SK-N-SH (cell line): Measurements from ENCODE around the gene CPVL. TPM values are rescaled to one million over a fixed set of nuclear protein-coding genes. Genes with fewer than 3 reads are reported as not detected.

Experiments
- CTCF ChIA-PET: fragments of 300-600, 350-600 bp; formaldehyde crosslinking; extraction: SDS; loops from one replicate; lab custom pipeline; 2021; lab: Yijun Ruan, JAX
- POLR2A ChIA-PET: fragments of 350-600 bp; sonication (Branson Sonifier 250); formaldehyde crosslinking; extraction: SDS; loops from one replicate; lab custom pipeline; 2020; ENCODE audit warnings: antibody characterized with exemption, inconsistent platforms; lab: Yijun Ruan, JAX
- DNase-seq: peaks from one replicate; pipeline ENCODE4 v3.0.0; 2012
- H2AFZ ChIP-seq: fragments of 200-600 bp; sonication (generic); 2 replicates; pipeline ENCODE4 v1.8.1; 2016; ENCODE audit warnings: antibody characterized with exemption, mild to moderate bottlenecking, low read depth
- H3F3A ChIP-seq: fragments of 200-600 bp; sonication (generic); replicated peaks from 2 replicates; pipeline ENCODE3; 2016; ENCODE audit warnings: antibody characterized with exemption, mild to moderate bottlenecking; ENCODE audit not compliant: insufficient read depth
- H3K27ac ChIP-seq, 2 experiments: fragments of 200-500 bp in 1 of 2; fragments of 200-600 bp in 1 of 2; sonication (Bioruptor generic) in 1 of 2; sonication (generic), shearing (Covaris generic) in 1 of 2; 2 replicates each; pipeline versions ENCODE4 v1.5.1 to v1.6.1; 2014 to 2016; ENCODE audit warnings: low read depth in 2 of 2, inconsistent platforms in 1 of 2, low read length in 1 of 2, mild to moderate bottlenecking in 1 of 2, mixed read lengths in 1 of 2
- H3K27me3 ChIP-seq: fragments of 200-600 bp; sonication (generic), shearing (Covaris generic); 2 replicates; pipeline ENCODE4 v1.6.1; 2016; ENCODE audit warnings: mixed run types; ENCODE audit not compliant: insufficient read depth
- H3K36me3 ChIP-seq, 2 experiments: fragments of 200-500 bp in 1 of 2; fragments of 200-600 bp in 1 of 2; sonication (Bioruptor generic) in 1 of 2; sonication (generic) in 1 of 2; replicated peaks in 1 of 2; 2 replicates each; pipeline versions ENCODE3 to v1.5.1; 2014 to 2016; ENCODE audit warnings: low read length in 1 of 2, mild to moderate bottlenecking in 1 of 2; ENCODE audit not compliant: insufficient read depth in 2 of 2, control insufficient read depth in 1 of 2
- H3K4me1 ChIP-seq, 2 experiments: fragments of 200-500 bp in 1 of 2; fragments of 200-600 bp in 1 of 2; sonication (Bioruptor generic) in 1 of 2; sonication (generic), shearing (Covaris generic) in 1 of 2; 2 replicates each; pipeline versions ENCODE4 v1.5.1 to v1.6.1; 2014 to 2016; ENCODE audit warnings: low read depth in 1 of 2, low read length in 1 of 2, mixed run types in 1 of 2; ENCODE audit not compliant: insufficient read depth in 2 of 2, control insufficient read depth in 1 of 2
- H3K4me2 ChIP-seq: fragments of 200-600 bp; sonication (generic), shearing (Covaris generic); 2 replicates; pipeline ENCODE4 v1.6.1; 2017; ENCODE audit warnings: mixed run types
- H3K4me3 ChIP-seq, 2 experiments: fragments of 200-500 bp in 1 of 2; fragments of 200-600 bp in 1 of 2; sonication (Bioruptor generic) in 1 of 2; sonication (generic), shearing (Covaris generic) in 1 of 2; 2 replicates each; pipeline versions ENCODE4 v1.5.1 to v1.8.1; 2014 to 2016; ENCODE audit warnings: low read depth in 2 of 2, inconsistent platforms in 1 of 2, low read length in 1 of 2, mild to moderate bottlenecking in 1 of 2, mixed read lengths in 1 of 2, moderate library complexity in 1 of 2
- H3K79me2 ChIP-seq: fragments of 200-600 bp; sonication (generic); 2 replicates; pipeline ENCODE4 v1.8.1; 2017; ENCODE audit warnings: mild to moderate bottlenecking; ENCODE audit not compliant: insufficient read depth
- H3K9ac ChIP-seq: fragments of 200-600 bp; sonication (generic); 2 replicates; pipeline ENCODE4 v1.6.1; 2017; ENCODE audit warnings: mixed run types
- H3K9me2 ChIP-seq: fragments of 200-600 bp; sonication (generic); 2 replicates; pipeline ENCODE4 v1.6.1; 2017; ENCODE audit warnings: mixed run types
- H3K9me3 ChIP-seq: fragments of 200-600 bp; sonication (generic); 2 replicates; pipeline ENCODE4 v1.6.1; 2017; ENCODE audit warnings: mixed run types, mild to moderate bottlenecking, moderate library complexity
- H4K20me1 ChIP-seq: fragments of 200-600 bp; sonication (generic); 2 replicates; pipeline ENCODE4 v1.6.1; 2017; ENCODE audit warnings: mild to moderate bottlenecking, mixed run types; ENCODE audit not compliant: insufficient read depth
- ELF1 ChIP-seq: IDR thresholded peaks from 2 replicates; pipeline ENCODE4 v1.4.0; 2012
- EP300 ChIP-seq, 2 experiments: IDR thresholded peaks; 2 replicates each; pipeline versions ENCODE4 v1.4.0 to v1.6.1; 2012; ENCODE audit warnings: borderline replicate concordance in 1 of 2, low read depth in 1 of 2, low read length in 1 of 2
- FOSL2 ChIP-seq: IDR thresholded peaks from 2 replicates; pipeline ENCODE4 v1.4.0; 2012; ENCODE audit warnings: low read depth, mild to moderate bottlenecking, moderate library complexity, borderline replicate concordance
- GABPA ChIP-seq: IDR thresholded peaks from 2 replicates; pipeline ENCODE4 v1.4.0; 2012; ENCODE audit warnings: low read depth, mild to moderate bottlenecking
- GATA2 ChIP-seq: sonication (generic); formaldehyde crosslinking; IDR thresholded peaks from 2 replicates; pipeline ENCODE4 v1.5.0; 2020; ENCODE audit warnings: mild to moderate bottlenecking, missing genetic modification reagents
- MEF2A ChIP-seq: IDR thresholded peaks from 2 replicates; pipeline ENCODE4 v1.4.0; 2012; ENCODE audit warnings: low read depth, borderline replicate concordance
- RAD21 ChIP-seq: IDR thresholded peaks from 2 replicates; pipeline ENCODE4 v1.6.1; 2012; ENCODE audit warnings: mild to moderate bottlenecking, low read length
- RCOR1 ChIP-seq: fragments of 150-350 bp; IDR thresholded peaks from 2 replicates; pipeline ENCODE4 v1.6.1; 2017; ENCODE audit warnings: antibody characterized with exemption, low read length
- SIN3A ChIP-seq: IDR thresholded peaks from 2 replicates; pipeline ENCODE4 v1.6.1; 2012; ENCODE audit warnings: low read depth, mild to moderate bottlenecking, low read length, moderate library complexity, borderline replicate concordance
- TAF1 ChIP-seq: IDR thresholded peaks from 2 replicates; pipeline ENCODE4 v1.6.1; 2012; ENCODE audit warnings: low read depth, mild to moderate bottlenecking, low read length, moderate library complexity, borderline replicate concordance
- TCF12 ChIP-seq: IDR thresholded peaks from 2 replicates; pipeline ENCODE4 v1.4.0; 2012
- WGBS: methylation state at CpG from one replicate; pipeline ENCODE4 v1.1.6; 2017; ENCODE audit warnings: low lambda C conversion rate; 5-methylcytosine and 5-hydroxymethylcytosine counted together
- polyA plus RNA-seq, 3 experiments: library from polyadenylated mRNA; depleted of rRNA; stranded (reverse); fragments of >200 nt; gene quantifications; 2 replicates each; pipeline ENCODE4 v1.2.3, GENCODE V29; 2012
- TF ChIP-seq, protein P1 (sequence below): fragments of 150-350 bp; IDR thresholded peaks from 2 replicates; pipeline ENCODE4 v1.6.1; 2017; ENCODE audit warnings: antibody characterized with exemption, low read length, low read depth, borderline replicate concordance
- TF ChIP-seq, protein P2 (sequence below): fragments of 150-350 bp; IDR thresholded peaks from 2 replicates; pipeline ENCODE4 v1.6.1; 2016; ENCODE audit warnings: mild to moderate bottlenecking, low read depth, low read length
- TF ChIP-seq, protein P3 (sequence below): IDR thresholded peaks from 2 replicates; pipeline ENCODE4 v1.4.0; 2012; ENCODE audit warnings: low read depth, borderline replicate concordance

Gene CPVL
- polyA plus RNA-seq, 1 of the 3 experiments (the other 2 are of a cell fraction), result not detected

DNA sequence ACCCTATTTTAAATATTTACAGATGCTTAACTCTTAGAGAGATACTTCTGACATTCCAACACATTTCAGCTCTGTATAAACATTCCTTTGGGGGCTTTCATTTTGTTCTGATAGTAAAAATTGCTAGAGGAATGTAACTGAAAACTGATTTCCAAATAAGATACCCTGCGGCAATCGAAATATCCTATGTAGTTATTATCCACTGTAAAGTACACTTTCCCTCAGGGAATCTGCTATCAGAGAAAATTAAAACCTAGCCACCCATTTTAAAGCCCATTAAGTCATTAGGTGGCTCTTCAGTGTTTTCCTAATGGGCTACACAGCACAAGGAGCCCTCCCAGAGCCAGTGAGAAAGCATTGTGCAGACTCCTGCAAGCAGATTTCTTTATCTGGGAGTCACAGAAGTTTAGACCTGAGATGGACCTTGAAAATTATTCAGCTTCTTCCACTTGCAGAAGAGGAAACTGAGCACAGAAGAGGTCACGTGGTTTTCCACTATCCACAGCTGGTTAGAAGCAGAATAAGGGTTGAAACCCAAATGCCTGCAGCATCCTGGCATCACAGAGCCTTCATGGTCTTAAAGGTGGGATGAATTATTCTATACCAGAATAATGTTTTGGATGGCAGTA, 12.6 kb upstream of the CPVL start:
- Histone ChIP-seq H3K9me3 (no peaks in the 10 kb centered on the region), H3K27ac (no peak overlapping the region), H3K36me3 (no peaks in the 10 kb centered on the region), H3K9ac (no peak overlapping the region), H3K27me3 (no peaks in the 10 kb centered on the region), H2AFZ (no peak overlapping the region), H3K79me2 (no peaks in the 10 kb centered on the region), H4K20me1 (no peaks in the 10 kb centered on the region), H3K4me3 (no peak overlapping the region), H3K4me1 (peaks cover 0 to 26% of the 10 kb centered on the region in 2 experiments; a peak in 2 of 4 replicates), H3F3A (no peaks in the 10 kb centered on the region), H3K4me2 (no peak overlapping the region), H3K9me2 (no peaks in the 10 kb centered on the region)
- TF ChIP-seq, protein P1, sequence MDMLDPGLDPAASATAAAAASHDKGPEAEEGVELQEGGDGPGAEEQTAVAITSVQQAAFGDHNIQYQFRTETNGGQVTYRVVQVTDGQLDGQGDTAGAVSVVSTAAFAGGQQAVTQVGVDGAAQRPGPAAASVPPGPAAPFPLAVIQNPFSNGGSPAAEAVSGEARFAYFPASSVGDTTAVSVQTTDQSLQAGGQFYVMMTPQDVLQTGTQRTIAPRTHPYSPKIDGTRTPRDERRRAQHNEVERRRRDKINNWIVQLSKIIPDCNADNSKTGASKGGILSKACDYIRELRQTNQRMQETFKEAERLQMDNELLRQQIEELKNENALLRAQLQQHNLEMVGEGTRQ, result no peak
- TF ChIP-seq SIN3A, result no peak
- TF ChIP-seq MEF2A, result no peak
- TF ChIP-seq TCF12, result peak; percentile 20; the same call in 1 of the 2 replicates
- TF ChIP-seq RCOR1, result peak; percentile 90
- peak in 1 of 2 experiments; percentile 25; a peak in 1 of 4 replicates for TF ChIP-seq EP300 (IDR thresholded peaks at IDR 0.05; ENCODE audit: borderline replicate concordance in 1 of 2, low read depth in 1 of 2, low read length in 1 of 2)
- TF ChIP-seq GABPA, result no peak
- ChIA-PET POLR2A (no interaction called here), CTCF (interaction anchor here (1.0 to 6.4 kb wide), 7 partner anchors 11 to 237 kb away, joined by 3 to 59 read pairs (median 16); partner anchors contain the start of genes CPVL and TRIL)
- DNase-seq, result peak; percentile 37
- 18% methylated on average over 3 of the region's 3 CpGs for WGBS

DNA sequence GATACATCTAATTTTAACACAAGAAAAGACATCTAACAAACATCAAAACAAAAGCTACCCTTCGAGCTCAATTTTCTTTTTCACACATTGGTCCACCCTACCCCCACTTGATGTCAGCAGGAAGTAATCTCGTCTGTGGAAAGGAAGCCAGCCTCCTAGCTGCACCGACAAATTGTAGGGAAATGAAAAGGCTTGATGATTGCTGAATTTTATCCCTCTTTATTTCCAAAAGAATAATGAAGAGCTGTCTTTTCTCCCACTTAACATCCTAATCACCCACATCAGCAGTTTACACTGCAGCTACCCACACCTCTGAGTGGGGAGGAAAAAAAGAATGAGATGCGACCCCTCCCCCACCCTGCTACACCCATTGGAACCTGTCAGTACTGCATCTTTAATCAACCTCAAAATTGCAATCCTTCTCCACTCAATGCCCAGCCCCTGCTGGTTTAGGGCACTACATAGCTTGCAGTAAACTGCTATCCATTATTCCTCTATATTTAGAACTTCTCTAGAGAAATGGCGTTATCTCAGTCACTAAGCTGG, 10.6 kb upstream of the CPVL start:
- Histone ChIP-seq H4K20me1 (no peaks in the 10 kb centered on the region), H3K79me2 (no peaks in the 10 kb centered on the region), H2AFZ (no peak overlapping the region), H3K9me3 (no peaks in the 10 kb centered on the region)
- 46% methylated on average over 5 of the region's 5 CpGs for WGBS
- CTCF ChIA-PET, result interaction anchor here (0.8 to 6.4 kb wide), 19 partner anchors 9 to 252 kb away, joined by 3 to 59 read pairs (median 4); partner anchors contain the start of gene CPVL
- no peak for TF ChIP-seq RCOR1
- TF ChIP-seq FOSL2, result no peak
- TF ChIP-seq RAD21, result no peak
- TF ChIP-seq MEF2A, result no peak
- no peak for TF ChIP-seq GABPA
- no peak for TF ChIP-seq TCF12
- TF ChIP-seq EP300 (IDR thresholded peaks at IDR 0.05; ENCODE audit: borderline replicate concordance in 1 of 2, low read depth in 1 of 2, low read length in 1 of 2), result no peak
- TF ChIP-seq GATA2, result no peak
- TF ChIP-seq TAF1, result no peak
- no peak for TF ChIP-seq ELF1
- TF ChIP-seq, protein P2, sequence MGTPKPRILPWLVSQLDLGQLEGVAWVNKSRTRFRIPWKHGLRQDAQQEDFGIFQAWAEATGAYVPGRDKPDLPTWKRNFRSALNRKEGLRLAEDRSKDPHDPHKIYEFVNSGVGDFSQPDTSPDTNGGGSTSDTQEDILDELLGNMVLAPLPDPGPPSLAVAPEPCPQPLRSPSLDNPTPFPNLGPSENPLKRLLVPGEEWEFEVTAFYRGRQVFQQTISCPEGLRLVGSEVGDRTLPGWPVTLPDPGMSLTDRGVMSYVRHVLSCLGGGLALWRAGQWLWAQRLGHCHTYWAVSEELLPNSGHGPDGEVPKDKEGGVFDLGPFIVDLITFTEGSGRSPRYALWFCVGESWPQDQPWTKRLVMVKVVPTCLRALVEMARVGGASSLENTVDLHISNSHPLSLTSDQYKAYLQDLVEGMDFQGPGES, result no peak
- TF ChIP-seq, protein P3, sequence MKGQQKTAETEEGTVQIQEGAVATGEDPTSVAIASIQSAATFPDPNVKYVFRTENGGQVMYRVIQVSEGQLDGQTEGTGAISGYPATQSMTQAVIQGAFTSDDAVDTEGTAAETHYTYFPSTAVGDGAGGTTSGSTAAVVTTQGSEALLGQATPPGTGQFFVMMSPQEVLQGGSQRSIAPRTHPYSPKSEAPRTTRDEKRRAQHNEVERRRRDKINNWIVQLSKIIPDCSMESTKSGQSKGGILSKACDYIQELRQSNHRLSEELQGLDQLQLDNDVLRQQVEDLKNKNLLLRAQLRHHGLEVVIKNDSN, result no peak
- TF ChIP-seq, all 33 proteins: peak for 0
- H3K27me3 ChIP-seq, result no peaks in the 10 kb centered on the region
- no peak overlapping the region for H3K4me2 ChIP-seq
- H3K27ac ChIP-seq, result no peak overlapping the region
- H3K9me2 ChIP-seq, result no peaks in the 10 kb centered on the region
- POLR2A ChIA-PET, result no interaction called here
- no peaks in the 10 kb centered on the region for H3K36me3 ChIP-seq
- H3K9ac ChIP-seq, result no peak overlapping the region
- H3F3A ChIP-seq, result no peaks in the 10 kb centered on the region
- peaks cover 0 to 26% of the 10 kb centered on the region in 2 experiments; a peak in 2 of 4 replicates for H3K4me1 ChIP-seq
- DNase-seq, result peak; percentile 39
- H3K4me3 ChIP-seq, result no peak overlapping the region
